Naive thymus-derived CD4-positive, alpha-beta T cell (primary cell): ENCODE measurements around the gene KLHL17. TPM values are rescaled to one million over a fixed set of nuclear protein-coding genes. Genes with fewer than 3 reads are reported as not detected.
A peak's percentile ranks its signal among the peaks of the same experiment; 100 is the strongest.

ENCODE experiments used
- ATAC-seq: fragments of 150-1000 bp; cut with Tn5 transposase; 2 replicates; pipeline ENCODE4 v1.10.0; 2021; ENCODE audit warnings: mild to moderate bottlenecking, moderate library complexity
- CTCF ChIA-PET: fragments of 350-600 bp; sonication (Branson Sonifier 250); formaldehyde crosslinking; loops from one replicate; lab custom pipeline; 2021; ENCODE audit warnings: antibody characterized with exemption; lab: Charles Lee
- POLR2A ChIA-PET: fragments of 350-600 bp; sonication (Branson Sonifier 250); formaldehyde crosslinking; loops from one replicate; lab custom pipeline; 2021; ENCODE audit warnings: antibody characterized with exemption, inconsistent platforms; lab: Charles Lee
- DNase-seq, 9 donors: peaks; one replicate each; pipeline versions ENCODE4 v3.0.0 to v3.0.0-alpha.2; 2020 to 2022; ENCODE audit warnings: mixed read lengths in 1 of 9
- H3K27ac ChIP-seq: one replicate; pipeline ENCODE4 v1.7.0; 2013; ENCODE audit warnings: mild to moderate bottlenecking, low read depth, low read length, moderate library complexity
- H3K27me3 ChIP-seq, 2 donors: one replicate each; pipeline ENCODE4 v1.7.0; 2013; ENCODE audit warnings: low read length in 2 of 2, mild to moderate bottlenecking in 2 of 2, moderate library complexity in 2 of 2; ENCODE audit not compliant: control insufficient read depth in 2 of 2, insufficient read depth in 2 of 2
- H3K36me3 ChIP-seq, 3 experiments: 1 replicate in 2 of 3; 2 replicates in 1 of 3; pipeline ENCODE4 v1.7.0; 2013; ENCODE audit warnings: low read length in 3 of 3, mild to moderate bottlenecking in 3 of 3, moderate library complexity in 1 of 3; ENCODE audit not compliant: insufficient read depth in 3 of 3, control insufficient read depth in 2 of 3
- H3K4me1 ChIP-seq, 2 donors: one replicate each; pipeline ENCODE4 v1.7.0; 2013; ENCODE audit warnings: low read length in 2 of 2, mild to moderate bottlenecking in 2 of 2, moderate library complexity in 1 of 2; ENCODE audit not compliant: control insufficient read depth in 2 of 2, insufficient read depth in 2 of 2
- H3K4me3 ChIP-seq: 2 replicates; pipeline ENCODE4 v1.7.0; 2013; ENCODE audit warnings: mild to moderate bottlenecking, low read length
- H3K9me3 ChIP-seq, 3 experiments: 1 replicate in 2 of 3; 2 replicates in 1 of 3; pipeline ENCODE4 v1.7.0; 2013; ENCODE audit warnings: low read length in 3 of 3; ENCODE audit not compliant: control insufficient read depth in 2 of 3
- H3K27ac Mint-ChIP-seq, 9 donors: one replicate each; pipeline ENCODE4 v1.8.0; 2020 to 2022; ENCODE audit warnings: mixed read lengths in 9 of 9, mild to moderate bottlenecking in 8 of 9, moderate library complexity in 5 of 9, inconsistent platforms in 2 of 9
- H3K27me3 Mint-ChIP-seq, 5 donors: one replicate each; pipeline ENCODE4 v1.8.0; 2021 to 2022; ENCODE audit warnings: mixed read lengths in 5 of 5, mild to moderate bottlenecking in 1 of 5
- H3K36me3 Mint-ChIP-seq, 5 donors: one replicate each; pipeline ENCODE4 v1.8.0; 2020 to 2022; ENCODE audit warnings: mixed read lengths in 5 of 5, mild to moderate bottlenecking in 3 of 5, inconsistent platforms in 1 of 5
- H3K4me1 Mint-ChIP-seq, 7 donors: one replicate each; pipeline ENCODE4 v1.8.0; 2020 to 2022; ENCODE audit warnings: mixed read lengths in 7 of 7, mild to moderate bottlenecking in 3 of 7, inconsistent platforms in 1 of 7
- H3K4me3 Mint-ChIP-seq, 10 donors: one replicate each; pipeline ENCODE4 v1.8.0; 2020 to 2022; ENCODE audit warnings: mild to moderate bottlenecking in 10 of 10, mixed read lengths in 10 of 10, moderate library complexity in 6 of 10, inconsistent platforms in 2 of 10
- H3K9me3 Mint-ChIP-seq, 11 donors: one replicate each; pipeline ENCODE4 v1.8.0; 2020 to 2022; ENCODE audit warnings: mixed read lengths in 11 of 11, mild to moderate bottlenecking in 4 of 11, inconsistent platforms in 1 of 11, moderate library complexity in 1 of 11
- intact Hi-C, 2 donors: fragments of 100-400 bp; cut with micrococcal nuclease; formaldehyde crosslinking; loops; one replicate each; pipeline ENCODE4 v1.15.1; 2023
- polyA plus RNA-seq, 2 donors: library from polyadenylated mRNA; unstranded; fragments of 300-500 nt; fragmentation: Illumina TruSeq; gene quantifications; one replicate each; pipeline ENCODE4 v1.2.3, GENCODE V29; 2021
- total RNA-seq, 6 experiments: library from RNA in 5 of 6; stranded (reverse) in 5 of 6; gene quantifications; 1 replicate in 5 of 6; 2 replicates in 1 of 6; pipeline ENCODE4 v1.2.3 and lab custom pipeline; 2021 to 2026

Gene KLHL17
- total and polyA plus RNA-seq, 7 experiments from 2014 or later = 0.58 to 34.2 (median 20.7) TPM

GRCh38 chr1:972726-973458 lies 12.5 kb downstream of the KLHL17 start:
- H3K4me1 Mint-ChIP-seq = peaks cover 0 to 7% (median 3%) of the 10 kb centered on the region in 7 donors
- H3K9me3 ChIP-seq = no peaks in the 10 kb centered on the region
- ATAC-seq = no peak
- intact Hi-C loops = no loop called here
- peaks cover 0 to 3% of the 10 kb centered on the region in 2 donors for H3K27me3 ChIP-seq
- H3K27ac ChIP-seq = no peak overlapping the region
- H3K9me3 Mint-ChIP-seq = peaks cover 0 to 4% (median 0%) of the 10 kb centered on the region in 11 donors
- peak overlapping the region in 1 of 9 donors; percentile 17 for H3K27ac Mint-ChIP-seq
- peaks cover 5 to 25% (median 19%) of the 10 kb centered on the region in 5 donors for H3K27me3 Mint-ChIP-seq
- POLR2A ChIA-PET = interaction anchor here (0.5 kb wide), 1 partner anchor 1178 kb away, joined by 4 read pairs; no protein-coding TSS in a partner anchor
- peak in 1 of 9 donors; percentile 7 for DNase-seq
- no peaks in the 10 kb centered on the region for H3K36me3 Mint-ChIP-seq
- CTCF ChIA-PET = no interaction called here
- H3K4me3 Mint-ChIP-seq = no peak overlapping the region
- H3K4me1 ChIP-seq = peaks cover 0 to 10% of the 10 kb centered on the region in 2 donors
- no peak overlapping the region for H3K4me3 ChIP-seq
- no peaks in the 10 kb centered on the region for H3K36me3 ChIP-seq

- ATAC-seq = no peak
- H3K27ac Mint-ChIP-seq = peak overlapping the region in 1 of 9 donors; percentile 17
- Histone ChIP-seq H3K4me1 (peaks cover 0 to 10% of the 10 kb centered on the region in 2 donors), H3K27ac (no peak overlapping the region), H3K36me3 (no peaks in the 10 kb centered on the region), H3K4me3 (no peak overlapping the region), H3K9me3 (no peaks in the 10 kb centered on the region), H3K27me3 (peaks cover 0 to 3% of the 10 kb centered on the region in 2 donors)
- CTCF ChIA-PET = no interaction called here
- intact Hi-C loops = no loop called here
- H3K4me3 Mint-ChIP-seq = no peak overlapping the region
- POLR2A ChIA-PET = no interaction called here
- peaks cover 0 to 8% (median 4%) of the 10 kb centered on the region in 7 donors for H3K4me1 Mint-ChIP-seq
- peak in 1 of 9 donors; percentile 6 for DNase-seq
- no peaks in the 10 kb centered on the region for H3K36me3 Mint-ChIP-seq
- peaks cover 0 to 4% (median 0%) of the 10 kb centered on the region in 11 donors for H3K9me3 Mint-ChIP-seq
- H3K27me3 Mint-ChIP-seq = peaks cover 0 to 19% (median 15%) of the 10 kb centered on the region in 5 donors
Observed at GRCh38 chr1:973459-974292, 13.3 kb downstream of the KLHL17 start.

GRCh38 chr1:974293-974640 lies 13.9 kb downstream of the KLHL17 start:
- Histone ChIP-seq H3K36me3 (no peaks in the 10 kb centered on the region), H3K9me3 (no peaks in the 10 kb centered on the region), H3K4me3 (no peak overlapping the region), H3K4me1 (peaks cover 0 to 10% of the 10 kb centered on the region in 2 donors), H3K27ac (no peak overlapping the region), H3K27me3 (peaks cover 0 to 3% of the 10 kb centered on the region in 2 donors)
- ATAC-seq = no peak
- CTCF ChIA-PET = interaction anchor here (0.6 kb wide), 1 partner anchor 52 kb away, joined by 3 read pairs; no protein-coding TSS in a partner anchor
- Mint-ChIP-seq H3K27ac (no peak overlapping the region), H3K27me3 (peaks cover 0 to 16% (median 14%) of the 10 kb centered on the region in 5 donors), H3K4me3 (no peak overlapping the region), H3K36me3 (no peaks in the 10 kb centered on the region), H3K4me1 (peaks cover 0 to 8% (median 4%) of the 10 kb centered on the region in 7 donors), H3K9me3 (peaks cover 0 to 4% (median 0%) of the 10 kb centered on the region in 11 donors)
- intact Hi-C loops = no loop called here
- POLR2A ChIA-PET = no interaction called here
- DNase-seq = no peak

- DNase-seq (peak in 1 of 9 donors; percentile 8), ATAC-seq (no peak)
- H3K36me3 Mint-ChIP-seq = no peaks in the 10 kb centered on the region
- intact Hi-C loops = no loop called here
- H3K27ac ChIP-seq = no peak overlapping the region
- no peaks in the 10 kb centered on the region for H3K9me3 ChIP-seq
- H3K27me3 ChIP-seq = peaks cover 0 to 3% of the 10 kb centered on the region in 2 donors
- H3K27ac Mint-ChIP-seq = no peak overlapping the region
- CTCF ChIA-PET = interaction anchor here (0.6 to 1.9 kb wide), 3 partner anchors 51 to 105 kb away, joined by 3 to 17 read pairs (median 5); no protein-coding TSS in a partner anchor
- H3K4me3 ChIP-seq = no peak overlapping the region
- H3K4me1 ChIP-seq = peaks cover 0 to 10% of the 10 kb centered on the region in 2 donors
- POLR2A ChIA-PET = no interaction called here
- H3K4me1 Mint-ChIP-seq = peaks cover 0 to 8% (median 4%) of the 10 kb centered on the region in 7 donors
- H3K9me3 Mint-ChIP-seq = peaks cover 0 to 2% (median 0%) of the 10 kb centered on the region in 11 donors
- H3K36me3 ChIP-seq = no peaks in the 10 kb centered on the region
- H3K4me3 Mint-ChIP-seq = no peak overlapping the region
- H3K27me3 Mint-ChIP-seq = peaks cover 0 to 16% (median 9%) of the 10 kb centered on the region in 5 donors
Observed at GRCh38 chr1:974687-975328, 14.4 kb downstream of the KLHL17 start.

- intact Hi-C loops = no loop called here
- H3K36me3 Mint-ChIP-seq = no peaks in the 10 kb centered on the region
- H3K27ac Mint-ChIP-seq = no peak overlapping the region
- peaks cover 0 to 10% of the 10 kb centered on the region in 2 donors for H3K4me1 ChIP-seq
- ChIA-PET POLR2A (no interaction called here), CTCF (interaction anchor here (0.7 to 1.9 kb wide), 4 partner anchors 70 to 106 kb away, joined by 3 to 17 read pairs (median 4); no protein-coding TSS in a partner anchor)
- no peak overlapping the region for H3K4me3 ChIP-seq
- H3K9me3 Mint-ChIP-seq = peaks cover 0 to 2% (median 0%) of the 10 kb centered on the region in 11 donors
- no peak overlapping the region for H3K27ac ChIP-seq
- peaks cover 0 to 16% (median 9%) of the 10 kb centered on the region in 5 donors for H3K27me3 Mint-ChIP-seq
- no peaks in the 10 kb centered on the region for H3K36me3 ChIP-seq
- peaks cover 0 to 3% of the 10 kb centered on the region in 2 donors for H3K27me3 ChIP-seq
- no peaks in the 10 kb centered on the region for H3K9me3 ChIP-seq
- peak overlapping the region in 2 of 10 donors; percentile 9 to 21 for H3K4me3 Mint-ChIP-seq
- DNase-seq (peak in 1 of 9 donors; percentile 6), ATAC-seq (no peak)
- H3K4me1 Mint-ChIP-seq = peaks cover 0 to 8% (median 4%) of the 10 kb centered on the region in 7 donors
Observed at GRCh38 chr1:975365-975764, 15.0 kb downstream of the KLHL17 start.
